Neuron (in vitro differentiated cells): ENCODE measurements around the gene NACC2.
"Not testable (repeated sequence)": the region's sequence is repeated elsewhere in the genome, so short reads cannot be mapped to it uniquely, and the experiment has no call there.

Experiments used
- H2AFZ ChIP-seq: one replicate; pipeline ENCODE4 v1.6.1; 2013; ENCODE audit warnings: low read depth, mild to moderate bottlenecking, inconsistent platforms, low read length, moderate library complexity
- H3K27me3 ChIP-seq: one replicate; pipeline ENCODE4 v1.6.1; 2013; ENCODE audit warnings: low read length; ENCODE audit not compliant: insufficient read depth
- H3K36me3 ChIP-seq: one replicate; pipeline ENCODE4 v1.6.1; 2013; ENCODE audit warnings: low read length; ENCODE audit not compliant: insufficient read depth
- H3K4me1 ChIP-seq: one replicate; pipeline ENCODE4 v1.6.1; 2013; ENCODE audit warnings: low read length; ENCODE audit not compliant: insufficient read depth
- H3K4me3 ChIP-seq: 2 replicates; pipeline ENCODE4 v1.5.1; 2013; ENCODE audit warnings: mild to moderate bottlenecking, low read length, moderate library complexity
- H3K9me3 ChIP-seq: one replicate; pipeline ENCODE4 v1.6.1; 2013; ENCODE audit warnings: low read length

NACC2 gene

GRCh38 chr9:136111190-136111589, 16.1 kb upstream of the NACC2 start:
- Histone ChIP-seq H3K4me1 (peaks cover 29% of the 10 kb centered on the region), H3K27me3 (no peaks in the 10 kb centered on the region), H2AFZ (no peak overlapping the region), H3K4me3 (no peak overlapping the region), H3K9me3 (no peaks in the 10 kb centered on the region), H3K36me3 (peaks cover 3% of the 10 kb centered on the region)

- H2AFZ ChIP-seq = no peak overlapping the region
- no peaks in the 10 kb centered on the region for H3K9me3 ChIP-seq
- H3K27me3 ChIP-seq = no peaks in the 10 kb centered on the region
- no peak overlapping the region for H3K4me3 ChIP-seq
- H3K4me1 ChIP-seq = peaks cover 35% of the 10 kb centered on the region
- H3K36me3 ChIP-seq = peaks cover 3% of the 10 kb centered on the region
Measured at GRCh38 chr9:136110082-136111061, 15.3 kb upstream of the NACC2 start.

GRCh38 chr9:136109351-136110081, 14.4 kb upstream of the NACC2 start:
- Histone ChIP-seq H3K36me3 (peaks cover 2% of the 10 kb centered on the region), H2AFZ (no peak overlapping the region), H3K4me3 (no peak overlapping the region), H3K4me1 (peaks cover 41% of the 10 kb centered on the region), H3K9me3 (no peaks in the 10 kb centered on the region), H3K27me3 (peaks cover 3% of the 10 kb centered on the region)

GRCh38 chr9:136108648-136109266, 13.7 kb upstream of the NACC2 start:
- H3K27me3 ChIP-seq = peaks cover 8% of the 10 kb centered on the region
- H3K4me3 ChIP-seq = no peak overlapping the region
- H2AFZ ChIP-seq = no peak overlapping the region
- H3K9me3 ChIP-seq = no peaks in the 10 kb centered on the region
- peaks cover 49% of the 10 kb centered on the region for H3K4me1 ChIP-seq
- H3K36me3 ChIP-seq = no peaks in the 10 kb centered on the region

GRCh38 chr9:136107953-136108647, 13.0 kb upstream of the NACC2 start:
- Histone ChIP-seq H3K4me3 (no peak overlapping the region), H3K9me3 (no peaks in the 10 kb centered on the region), H2AFZ (no peak overlapping the region), H3K36me3 (no peaks in the 10 kb centered on the region), H3K4me1 (peaks cover 53% of the 10 kb centered on the region), H3K27me3 (peaks cover 15% of the 10 kb centered on the region)

GRCh38 chr9:136107155-136107952, 12.3 kb upstream of the NACC2 start:
- Histone ChIP-seq H3K9me3 (no peaks in the 10 kb centered on the region), H3K4me1 (peaks cover 53% of the 10 kb centered on the region)

GRCh38 chr9:136105398-136106135, 10.5 kb upstream of the NACC2 start:
- peaks cover 15% of the 10 kb centered on the region for H3K27me3 ChIP-seq
- no peaks in the 10 kb centered on the region for H3K36me3 ChIP-seq
- no peak overlapping the region for H3K4me3 ChIP-seq
- peaks cover 58% of the 10 kb centered on the region for H3K4me1 ChIP-seq
- H2AFZ ChIP-seq = no peak overlapping the region
- H3K9me3 ChIP-seq = no peaks in the 10 kb centered on the region

More at GRCh38 chr9:136107155-136107952, 12.3 kb upstream of the NACC2 start:
- Histone ChIP-seq H3K36me3 (no peaks in the 10 kb centered on the region), H3K4me3 (no peak overlapping the region), H2AFZ (no peak overlapping the region), H3K27me3 (peaks cover 15% of the 10 kb centered on the region)

GRCh38 chr9:136104916-136105315, 9.8 kb upstream of the NACC2 start:
- Histone ChIP-seq H3K4me1 (peaks cover 55% of the 10 kb centered on the region), H2AFZ (no peak overlapping the region), H3K36me3 (no peaks in the 10 kb centered on the region), H3K27me3 (peaks cover 15% of the 10 kb centered on the region), H3K9me3 (no peaks in the 10 kb centered on the region), H3K4me3 (no peak overlapping the region)

GRCh38 chr9:136104488-136104800, 9.4 kb upstream of the NACC2 start:
- Histone ChIP-seq H2AFZ (no peak overlapping the region), H3K4me3 (no peak overlapping the region), H3K4me1 (peaks cover 50% of the 10 kb centered on the region), H3K27me3 (peaks cover 15% of the 10 kb centered on the region), H3K9me3 (no peaks in the 10 kb centered on the region), H3K36me3 (no peaks in the 10 kb centered on the region)

- peaks cover 15% of the 10 kb centered on the region for H3K27me3 ChIP-seq
- H3K9me3 ChIP-seq = no peaks in the 10 kb centered on the region
- no peak overlapping the region for H2AFZ ChIP-seq
- no peak overlapping the region for H3K4me3 ChIP-seq
- peaks cover 48% of the 10 kb centered on the region for H3K4me1 ChIP-seq
- no peaks in the 10 kb centered on the region for H3K36me3 ChIP-seq
Measured at GRCh38 chr9:136103651-136104487, 8.8 kb upstream of the NACC2 start.

- peaks cover 15% of the 10 kb centered on the region for H3K27me3 ChIP-seq
- not testable (repeated sequence) for H3K4me3 ChIP-seq, H2AFZ ChIP-seq, H3K36me3 ChIP-seq, H3K9me3 ChIP-seq
- peaks cover 34% of the 10 kb centered on the region for H3K4me1 ChIP-seq
Measured at GRCh38 chr9:136101615-136102074, 6.6 kb upstream of the NACC2 start.
